K562 (cell line): ENCODE data around the gene PIP4K2A. TPM values are rescaled to one million over a fixed set of nuclear protein-coding genes. Genes with fewer than 3 reads are reported as not detected.

Experiments used
- HDAC6 ChIP-seq: IDR thresholded peaks from 2 replicates; pipeline ENCODE4 v1.6.1; 2012; ENCODE audit warnings: low read depth, mild to moderate bottlenecking, control low read depth, inconsistent platforms, low read length, moderate library complexity
- HMG20B ChIP-seq: fragments of 250-450 bp; sonication (Bioruptor Pico); IDR thresholded peaks from 2 replicates; pipeline ENCODE4 v1.5.0; 2021; ENCODE audit warnings: mild to moderate bottlenecking
- MLX ChIP-seq, 2 experiments: fragments of 450-650 bp in 1 of 2; sonication (generic) in 1 of 2; formaldehyde crosslinking; conservative IDR thresholded peaks; 2 replicates each; pipeline versions ENCODE4 v1.4.0 to v1.8.1; 2020 to 2022; ENCODE audit warnings: mild to moderate bottlenecking in 1 of 2, missing genetic modification reagents in 1 of 2
- MYBL2 ChIP-seq, 2 experiments: fragments of 450-650 bp in 1 of 2; sonication (generic) in 1 of 2; formaldehyde crosslinking in 1 of 2; IDR thresholded peaks; 2 replicates each; pipeline versions ENCODE4 v1.6.1 to v1.8.1; 2017 to 2022; ENCODE audit warnings: borderline replicate concordance in 1 of 2, inconsistent platforms in 1 of 2, low read depth in 1 of 2, mild to moderate bottlenecking in 1 of 2, missing genetic modification reagents in 1 of 2, moderate library complexity in 1 of 2
- NONO ChIP-seq, 2 experiments: fragments of 200-400 bp in 1 of 2; fragments of 450-650 bp in 1 of 2; formaldehyde crosslinking in 1 of 2; IDR thresholded peaks; 2 replicates each; pipeline ENCODE4 v1.6.1; 2017; ENCODE audit warnings: low read depth in 2 of 2, mild to moderate bottlenecking in 2 of 2, moderate library complexity in 2 of 2, low read length in 1 of 2
- SETDB1 ChIP-seq: IDR thresholded peaks from one replicate; pipeline ENCODE4 v1.6.1; 2012; ENCODE audit warnings: low read length, control low read depth, inconsistent platforms
- ZC3H11A ChIP-seq: IDR thresholded peaks from 2 replicates; pipeline ENCODE4 v1.6.1; 2012; ENCODE audit warnings: low read depth, low read length, improper control_type of control experiment
- ZFP30 ChIP-seq: fragments of 250-450 bp; sonication (Bioruptor Pico); IDR thresholded peaks from 2 replicates; pipeline ENCODE4 v1.8.0; 2022; ENCODE audit warnings: moderate library complexity, mild to moderate bottlenecking, inconsistent platforms, borderline replicate concordance
- ZNF253 ChIP-seq: fragments of 250-450 bp; sonication (Bioruptor Pico); conservative IDR thresholded peaks from 2 replicates; pipeline ENCODE4 v1.6.1; 2021; ENCODE audit warnings: mild to moderate bottlenecking
- ZNF311 ChIP-seq: fragments of 250-450 bp; sonication (Bioruptor Pico); IDR thresholded peaks from 2 replicates; pipeline ENCODE4 v1.4.0; 2020; ENCODE audit warnings: mild to moderate bottlenecking, moderate library complexity
- polyA plus RNA-seq, 8 experiments: library from polyadenylated mRNA; depleted of rRNA in 4 of 8; stranded (reverse) in 5 of 8; unstranded in 3 of 8; fragments of >200 nt; fragmentation: Nextera tagmentation in 2 of 8; fragmentation: Illumina TruSeq in 1 of 8; extraction: Ambion mirVana in 2 of 8; extraction: Trizol in 1 of 8; gene quantifications; 2 replicates each; pipeline versions ENCODE4 v1.2.1 to v1.2.3, GENCODE V29; 2011 to 2014; ENCODE audit warnings: inconsistent platforms in 1 of 8, missing spikeins in 1 of 8
- total RNA-seq, 7 experiments: library from RNA; depleted of rRNA in 6 of 7; stranded (reverse); fragments of >200 nt in 6 of 7; fragmentation: Illumina TruSeq in 2 of 7; extraction: Trizol in 2 of 7; gene quantifications; 2 replicates each; pipeline versions ENCODE4 v1.2.1 to v1.2.3, GENCODE V29; 2011 to 2021; ENCODE audit warnings: low replicate concordance in 1 of 7
- TF ChIP-seq, protein P1 (sequence below): fragments of 450-650 bp; IDR thresholded peaks from 2 replicates; pipeline ENCODE4 v1.6.1; 2018; ENCODE audit not compliant: partially characterized antibody
- TF ChIP-seq, protein P2 (sequence below), 3 experiments: IDR thresholded peaks in 2 of 3; conservative IDR thresholded peaks in 1 of 3; 2 replicates each; pipeline ENCODE4 v1.5.1; 2011 to 2012; ENCODE audit warnings: low read length in 3 of 3, mild to moderate bottlenecking in 3 of 3, control low read depth in 2 of 3, improper control_type of control experiment in 1 of 3, inconsistent platforms in 1 of 3, low read depth in 1 of 3, mixed read lengths in 1 of 3, moderate library complexity in 1 of 3; ENCODE audit not compliant: insufficient read depth in 2 of 3
- TF ChIP-seq, protein P3 (sequence below): fragments of 450-650 bp; IDR thresholded peaks from 2 replicates; pipeline ENCODE4 v1.6.1; 2016; ENCODE audit warnings: missing biosample characterization, missing genetic modification characterization
- TF ChIP-seq, protein P4 (sequence below): sonication (generic); formaldehyde crosslinking; IDR thresholded peaks from 2 replicates; pipeline ENCODE4 v1.8.1; 2023; ENCODE audit warnings: missing genetic modification reagents, mild to moderate bottlenecking, borderline replicate concordance

PIP4K2A gene
- total and polyA plus RNA-seq, 9 of the 15 experiments (the other 6 are each of a cell fraction or from before 2014, with no cell fraction given): 35.6 to 117 (median 71.9) TPM

DNA sequence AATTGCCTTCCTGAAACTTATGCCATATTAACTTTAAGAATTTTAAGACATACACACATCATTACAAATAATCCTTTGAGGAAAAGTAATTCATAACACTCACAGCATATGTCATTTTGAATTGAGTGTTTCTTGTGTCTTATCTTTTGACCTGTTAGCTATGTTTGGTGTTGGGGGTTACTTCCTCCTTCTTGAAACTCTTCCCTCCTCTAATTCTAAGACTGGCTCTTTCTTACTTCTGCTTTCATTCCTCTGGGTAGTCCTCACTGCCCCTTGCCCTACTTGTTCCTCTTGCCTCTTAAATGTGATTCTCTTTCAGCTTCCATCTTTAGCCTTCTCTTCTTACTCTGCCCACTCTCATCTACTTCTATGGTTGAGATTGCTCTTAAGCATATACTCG is 28.3 kb upstream of the PIP4K2A start (continued):
- TF ChIP-seq, protein P1, sequence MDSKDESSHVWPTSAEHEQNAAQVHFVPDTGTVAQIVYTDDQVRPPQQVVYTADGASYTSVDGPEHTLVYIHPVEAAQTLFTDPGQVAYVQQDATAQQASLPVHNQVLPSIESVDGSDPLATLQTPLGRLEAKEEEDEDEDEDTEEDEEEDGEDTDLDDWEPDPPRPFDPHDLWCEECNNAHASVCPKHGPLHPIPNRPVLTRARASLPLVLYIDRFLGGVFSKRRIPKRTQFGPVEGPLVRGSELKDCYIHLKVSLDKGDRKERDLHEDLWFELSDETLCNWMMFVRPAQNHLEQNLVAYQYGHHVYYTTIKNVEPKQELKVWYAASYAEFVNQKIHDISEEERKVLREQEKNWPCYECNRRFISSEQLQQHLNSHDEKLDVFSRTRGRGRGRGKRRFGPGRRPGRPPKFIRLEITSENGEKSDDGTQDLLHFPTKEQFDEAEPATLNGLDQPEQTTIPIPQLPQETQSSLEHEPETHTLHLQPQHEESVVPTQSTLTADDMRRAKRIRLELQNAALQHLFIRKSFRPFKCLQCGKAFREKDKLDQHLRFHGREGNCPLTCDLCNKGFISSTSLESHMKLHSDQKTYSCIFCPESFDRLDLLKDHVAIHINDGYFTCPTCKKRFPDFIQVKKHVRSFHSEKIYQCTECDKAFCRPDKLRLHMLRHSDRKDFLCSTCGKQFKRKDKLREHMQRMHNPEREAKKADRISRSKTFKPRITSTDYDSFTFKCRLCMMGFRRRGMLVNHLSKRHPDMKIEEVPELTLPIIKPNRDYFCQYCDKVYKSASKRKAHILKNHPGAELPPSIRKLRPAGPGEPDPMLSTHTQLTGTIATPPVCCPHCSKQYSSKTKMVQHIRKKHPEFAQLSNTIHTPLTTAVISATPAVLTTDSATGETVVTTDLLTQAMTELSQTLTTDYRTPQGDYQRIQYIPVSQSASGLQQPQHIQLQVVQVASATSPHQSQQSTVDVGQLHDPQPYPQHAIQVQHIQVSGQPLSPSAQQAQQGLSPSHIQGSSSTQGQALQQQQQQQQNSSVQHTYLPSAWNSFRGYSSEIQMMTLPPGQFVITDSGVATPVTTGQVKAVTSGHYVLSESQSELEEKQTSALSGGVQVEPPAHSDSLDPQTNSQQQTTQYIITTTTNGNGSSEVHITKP: no peak
- TF ChIP-seq, protein P2, sequence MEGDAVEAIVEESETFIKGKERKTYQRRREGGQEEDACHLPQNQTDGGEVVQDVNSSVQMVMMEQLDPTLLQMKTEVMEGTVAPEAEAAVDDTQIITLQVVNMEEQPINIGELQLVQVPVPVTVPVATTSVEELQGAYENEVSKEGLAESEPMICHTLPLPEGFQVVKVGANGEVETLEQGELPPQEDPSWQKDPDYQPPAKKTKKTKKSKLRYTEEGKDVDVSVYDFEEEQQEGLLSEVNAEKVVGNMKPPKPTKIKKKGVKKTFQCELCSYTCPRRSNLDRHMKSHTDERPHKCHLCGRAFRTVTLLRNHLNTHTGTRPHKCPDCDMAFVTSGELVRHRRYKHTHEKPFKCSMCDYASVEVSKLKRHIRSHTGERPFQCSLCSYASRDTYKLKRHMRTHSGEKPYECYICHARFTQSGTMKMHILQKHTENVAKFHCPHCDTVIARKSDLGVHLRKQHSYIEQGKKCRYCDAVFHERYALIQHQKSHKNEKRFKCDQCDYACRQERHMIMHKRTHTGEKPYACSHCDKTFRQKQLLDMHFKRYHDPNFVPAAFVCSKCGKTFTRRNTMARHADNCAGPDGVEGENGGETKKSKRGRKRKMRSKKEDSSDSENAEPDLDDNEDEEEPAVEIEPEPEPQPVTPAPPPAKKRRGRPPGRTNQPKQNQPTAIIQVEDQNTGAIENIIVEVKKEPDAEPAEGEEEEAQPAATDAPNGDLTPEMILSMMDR (IDR thresholded peaks at IDR 0.05 in 2 of 3, conservative IDR thresholded peaks at IDR 0.05 in 1 of 3; ENCODE audit: insufficient read depth in 2 of 3, low read depth in 1 of 3, low read length in 3 of 3): no peak
- TF ChIP-seq NONO (IDR thresholded peaks at IDR 0.05; ENCODE audit: low read depth in 2 of 2, low read length in 1 of 2) (no peak), SETDB1 (no peak), MLX (CRISPR knock-in tag; conservative IDR thresholded peaks at IDR 0.05) (no peak), MYBL2 (IDR thresholded peaks at IDR 0.05; ENCODE audit: low read depth) (0 out of 2 replicates have a peak, but pooled peaks have one; percentile 7), MYBL2 (CRISPR knock-in tag; IDR thresholded peaks at IDR 0.05; ENCODE audit: borderline replicate concordance) (no peak), ZNF311 (CRISPR knock-in tag) (no peak), ZFP30 (CRISPR knock-in tag) (no peak), ZNF253 (CRISPR knock-in tag) (no peak), ZC3H11A (no peak), HDAC6 (no peak), HMG20B (CRISPR knock-in tag) (no peak)
- TF ChIP-seq, protein P3, sequence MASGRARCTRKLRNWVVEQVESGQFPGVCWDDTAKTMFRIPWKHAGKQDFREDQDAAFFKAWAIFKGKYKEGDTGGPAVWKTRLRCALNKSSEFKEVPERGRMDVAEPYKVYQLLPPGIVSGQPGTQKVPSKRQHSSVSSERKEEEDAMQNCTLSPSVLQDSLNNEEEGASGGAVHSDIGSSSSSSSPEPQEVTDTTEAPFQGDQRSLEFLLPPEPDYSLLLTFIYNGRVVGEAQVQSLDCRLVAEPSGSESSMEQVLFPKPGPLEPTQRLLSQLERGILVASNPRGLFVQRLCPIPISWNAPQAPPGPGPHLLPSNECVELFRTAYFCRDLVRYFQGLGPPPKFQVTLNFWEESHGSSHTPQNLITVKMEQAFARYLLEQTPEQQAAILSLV (tag): no peak
- TF ChIP-seq, protein P4, sequence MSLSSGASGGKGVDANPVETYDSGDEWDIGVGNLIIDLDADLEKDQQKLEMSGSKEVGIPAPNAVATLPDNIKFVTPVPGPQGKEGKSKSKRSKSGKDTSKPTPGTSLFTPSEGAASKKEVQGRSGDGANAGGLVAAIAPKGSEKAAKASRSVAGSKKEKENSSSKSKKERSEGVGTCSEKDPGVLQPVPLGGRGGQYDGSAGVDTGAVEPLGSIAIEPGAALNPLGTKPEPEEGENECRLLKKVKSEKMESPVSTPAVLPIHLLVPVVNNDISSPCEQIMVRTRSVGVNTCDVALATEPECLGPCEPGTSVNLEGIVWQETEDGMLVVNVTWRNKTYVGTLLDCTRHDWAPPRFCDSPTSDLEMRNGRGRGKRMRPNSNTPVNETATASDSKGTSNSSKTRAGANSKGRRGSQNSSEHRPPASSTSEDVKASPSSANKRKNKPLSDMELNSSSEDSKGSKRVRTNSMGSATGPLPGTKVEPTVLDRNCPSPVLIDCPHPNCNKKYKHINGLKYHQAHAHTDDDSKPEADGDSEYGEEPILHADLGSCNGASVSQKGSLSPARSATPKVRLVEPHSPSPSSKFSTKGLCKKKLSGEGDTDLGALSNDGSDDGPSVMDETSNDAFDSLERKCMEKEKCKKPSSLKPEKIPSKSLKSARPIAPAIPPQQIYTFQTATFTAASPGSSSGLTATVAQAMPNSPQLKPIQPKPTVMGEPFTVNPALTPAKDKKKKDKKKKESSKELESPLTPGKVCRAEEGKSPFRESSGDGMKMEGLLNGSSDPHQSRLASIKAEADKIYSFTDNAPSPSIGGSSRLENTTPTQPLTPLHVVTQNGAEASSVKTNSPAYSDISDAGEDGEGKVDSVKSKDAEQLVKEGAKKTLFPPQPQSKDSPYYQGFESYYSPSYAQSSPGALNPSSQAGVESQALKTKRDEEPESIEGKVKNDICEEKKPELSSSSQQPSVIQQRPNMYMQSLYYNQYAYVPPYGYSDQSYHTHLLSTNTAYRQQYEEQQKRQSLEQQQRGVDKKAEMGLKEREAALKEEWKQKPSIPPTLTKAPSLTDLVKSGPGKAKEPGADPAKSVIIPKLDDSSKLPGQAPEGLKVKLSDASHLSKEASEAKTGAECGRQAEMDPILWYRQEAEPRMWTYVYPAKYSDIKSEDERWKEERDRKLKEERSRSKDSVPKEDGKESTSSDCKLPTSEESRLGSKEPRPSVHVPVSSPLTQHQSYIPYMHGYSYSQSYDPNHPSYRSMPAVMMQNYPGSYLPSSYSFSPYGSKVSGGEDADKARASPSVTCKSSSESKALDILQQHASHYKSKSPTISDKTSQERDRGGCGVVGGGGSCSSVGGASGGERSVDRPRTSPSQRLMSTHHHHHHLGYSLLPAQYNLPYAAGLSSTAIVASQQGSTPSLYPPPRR: no peak
